ENCODE data around the gene MUC20. TPM values are rescaled to one million over a fixed set of nuclear protein-coding genes. Genes with fewer than 3 reads are reported as not detected.

The MUC20 gene
- total RNA-seq, 6 experiments from 2014 or later: 1.9 to 40.7 (median 22.6) TPM

GRCh38 chr3:195739561-195740111 lies 18.9 kb downstream of the MUC20 start:
- intact Hi-C loops (cut with DNase I): no loop called here
- no peaks in the 10 kb centered on the region for H3K27me3 ChIP-seq
- DNase-seq: peak; percentile 14 to 40 (median 33)
- 70% methylated on average over 5 of the region's 13 CpGs for WGBS (ENCODE audit: insufficient coverage, low coverage, low lambda C conversion rate, missing lambda C conversion rate)
- H3K36me3 ChIP-seq: peaks cover 0 to 22% (median 10%) of the 10 kb centered on the region in 4 donors
- ATAC-seq: peak in 2 of 4 donors; percentile 15 to 27
- no peak overlapping the region for H3K4me3 ChIP-seq
- no peaks in the 10 kb centered on the region for H3K9me3 ChIP-seq
- H3K27ac ChIP-seq: no peak overlapping the region
- H3K4me1 ChIP-seq: no peaks in the 10 kb centered on the region
- TF ChIP-seq CTCF (IDR thresholded peaks at IDR 0.05): no peak
- no peak for TF ChIP-seq POLR2A (IDR thresholded peaks at IDR 0.05)

- Histone ChIP-seq H3K9me3 (no peaks in the 10 kb centered on the region), H3K27me3 (no peaks in the 10 kb centered on the region), H3K27ac (no peak overlapping the region), H3K36me3 (no peaks in the 10 kb centered on the region), H3K4me3 (no peak overlapping the region), H3K4me1 (no peaks in the 10 kb centered on the region)
- no peak for DNase-seq
- TF ChIP-seq POLR2A (IDR thresholded peaks at IDR 0.05) (no peak), CTCF (IDR thresholded peaks at IDR 0.05) (no peak)
- intact Hi-C loops (cut with DNase I): no loop called here
- WGBS (ENCODE audit: insufficient coverage, low coverage, low lambda C conversion rate, missing lambda C conversion rate): 83% methylated on average over 4 of the region's 4 CpGs
- ATAC-seq: no peak
Observed at GRCh38 chr3:195744437-195744836, 23.7 kb downstream of the MUC20 start.

GRCh38 chr3:195746346-195746745 lies 25.6 kb downstream of the MUC20 start:
- H3K27me3 ChIP-seq: no peaks in the 10 kb centered on the region
- H3K4me1 ChIP-seq: no peaks in the 10 kb centered on the region
- intact Hi-C loops (cut with DNase I): no loop called here
- H3K27ac ChIP-seq: no peak overlapping the region
- H3K36me3 ChIP-seq: no peaks in the 10 kb centered on the region
- no peak for TF ChIP-seq POLR2A (IDR thresholded peaks at IDR 0.05)
- no peak for TF ChIP-seq CTCF (IDR thresholded peaks at IDR 0.05)
- 80% methylated on average over 1 of the region's 8 CpGs for WGBS (ENCODE audit: insufficient coverage, low coverage, low lambda C conversion rate, missing lambda C conversion rate)
- H3K9me3 ChIP-seq: no peaks in the 10 kb centered on the region
- DNase-seq (peak in 2 of 3 donors; percentile 13 to 18), ATAC-seq (no peak)
- H3K4me3 ChIP-seq: no peak overlapping the region

GRCh38 chr3:195746751-195747150 lies 26.0 kb downstream of the MUC20 start:
- ATAC-seq: no peak
- H3K9me3 ChIP-seq: no peaks in the 10 kb centered on the region
- H3K4me3 ChIP-seq: no peak overlapping the region
- intact Hi-C loops (cut with DNase I): no loop called here
- no peaks in the 10 kb centered on the region for H3K27me3 ChIP-seq
- no peaks in the 10 kb centered on the region for H3K4me1 ChIP-seq
- 99% methylated on average over 8 of the region's 9 CpGs for WGBS (ENCODE audit: insufficient coverage, low coverage, low lambda C conversion rate, missing lambda C conversion rate)
- peak in 1 of 3 donors; percentile 16 for DNase-seq
- TF ChIP-seq POLR2A (IDR thresholded peaks at IDR 0.05): no peak
- no peak for TF ChIP-seq CTCF (IDR thresholded peaks at IDR 0.05)
- H3K27ac ChIP-seq: no peak overlapping the region
- no peaks in the 10 kb centered on the region for H3K36me3 ChIP-seq

All from right lobe of liver (tissue), 6 donors.